Hepatocyte (in vitro differentiated cells): Measurements from ENCODE around the gene ABL1.

Experiments
- EZH2 ChIP-seq: fragments of 200-600 bp; sonication (generic); IDR thresholded peaks from 2 replicates; pipeline ENCODE4 v1.6.1; 2016; ENCODE audit warnings: antibody characterized with exemption, mild to moderate bottlenecking, borderline replicate concordance
- EZH2phosphoT487 ChIP-seq: fragments of 200-600 bp; sonication (generic); IDR thresholded peaks from one replicate; pipeline ENCODE4 v1.6.1; 2018; ENCODE audit warnings: antibody characterized with exemption, mild to moderate bottlenecking, low read depth, moderate library complexity; ENCODE audit not compliant: unreplicated experiment, severe bottlenecking
- TF ChIP-seq, protein P1 (sequence below): fragments of 200-600 bp; sonication (generic); IDR thresholded peaks from 2 replicates; pipeline ENCODE4 v1.5.1; 2016; ENCODE audit warnings: antibody characterized with exemption, mild to moderate bottlenecking; ENCODE audit not compliant: poor library complexity

DNA sequence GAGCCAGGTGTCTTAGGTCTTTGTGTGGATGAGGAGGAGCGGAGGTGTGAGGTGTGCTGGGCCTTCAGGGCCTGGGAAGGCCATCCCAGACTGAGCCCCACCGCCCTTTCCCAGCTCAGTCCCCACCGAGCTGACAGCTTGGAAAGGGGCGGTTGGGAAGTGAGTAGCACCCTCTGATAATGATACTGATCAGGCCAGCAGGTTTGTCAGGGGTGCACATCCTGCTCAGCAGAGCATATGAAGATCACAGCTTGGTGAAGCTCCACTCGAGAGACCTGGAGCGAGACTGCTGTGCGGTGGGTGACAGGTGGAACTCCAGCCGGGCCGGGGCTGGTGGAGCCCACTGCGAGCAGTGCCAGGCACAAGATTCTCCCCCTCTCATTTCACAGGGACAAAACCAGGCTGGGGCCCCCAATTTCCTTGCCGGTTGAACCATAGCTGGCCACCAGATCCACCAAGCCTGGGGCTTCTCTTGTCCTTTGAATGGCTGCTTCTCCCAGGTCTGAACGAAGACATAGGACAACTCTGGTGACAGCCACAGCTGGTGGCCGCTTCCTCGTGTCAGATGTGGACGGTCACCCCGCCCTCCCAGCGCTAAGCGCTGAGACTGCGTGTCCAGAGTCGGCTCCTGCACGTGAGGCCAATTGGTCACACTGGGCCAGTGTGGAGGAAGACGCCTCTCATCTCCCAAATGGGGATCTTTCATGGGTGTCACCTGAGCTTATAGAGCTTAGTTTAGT lies 53.3 kb downstream of the ABL1 start:
- TF ChIP-seq, protein P1, sequence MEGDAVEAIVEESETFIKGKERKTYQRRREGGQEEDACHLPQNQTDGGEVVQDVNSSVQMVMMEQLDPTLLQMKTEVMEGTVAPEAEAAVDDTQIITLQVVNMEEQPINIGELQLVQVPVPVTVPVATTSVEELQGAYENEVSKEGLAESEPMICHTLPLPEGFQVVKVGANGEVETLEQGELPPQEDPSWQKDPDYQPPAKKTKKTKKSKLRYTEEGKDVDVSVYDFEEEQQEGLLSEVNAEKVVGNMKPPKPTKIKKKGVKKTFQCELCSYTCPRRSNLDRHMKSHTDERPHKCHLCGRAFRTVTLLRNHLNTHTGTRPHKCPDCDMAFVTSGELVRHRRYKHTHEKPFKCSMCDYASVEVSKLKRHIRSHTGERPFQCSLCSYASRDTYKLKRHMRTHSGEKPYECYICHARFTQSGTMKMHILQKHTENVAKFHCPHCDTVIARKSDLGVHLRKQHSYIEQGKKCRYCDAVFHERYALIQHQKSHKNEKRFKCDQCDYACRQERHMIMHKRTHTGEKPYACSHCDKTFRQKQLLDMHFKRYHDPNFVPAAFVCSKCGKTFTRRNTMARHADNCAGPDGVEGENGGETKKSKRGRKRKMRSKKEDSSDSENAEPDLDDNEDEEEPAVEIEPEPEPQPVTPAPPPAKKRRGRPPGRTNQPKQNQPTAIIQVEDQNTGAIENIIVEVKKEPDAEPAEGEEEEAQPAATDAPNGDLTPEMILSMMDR = no peak
- TF ChIP-seq EZH2 (no peak), EZH2phosphoT487 (no peak)
